ENCODE measurements around the gene LILRA1.
"Not testable (repeated sequence)": the region's sequence is repeated elsewhere in the genome, so short reads cannot be mapped to it uniquely, and the experiment has no call there.

The LILRA1 gene

GRCh38 chr19:54593445-54593844 lies at the start of gene LILRA1:
LILRA1 (plus strand) TSS chr19:54593632; CDS start chr19:54594245, 613 bp downstream.
- not testable (repeated sequence) for DNase-seq (ENCODE audit: low spot score)

GRCh38 chr19:54548806-54549205 lies 44.6 kb upstream of the LILRA1 start:
- no peak for DNase-seq (ENCODE audit: low spot score)

GRCh38 chr19:54549224-54549623 lies 44.2 kb upstream of the LILRA1 start:
- DNase-seq (ENCODE audit: low spot score): no peak

- no peak for DNase-seq (ENCODE audit: low spot score)
These were observed 42.1 kb upstream of the LILRA1 start for GRCh38 chr19:54551293-54551692.

DNA sequence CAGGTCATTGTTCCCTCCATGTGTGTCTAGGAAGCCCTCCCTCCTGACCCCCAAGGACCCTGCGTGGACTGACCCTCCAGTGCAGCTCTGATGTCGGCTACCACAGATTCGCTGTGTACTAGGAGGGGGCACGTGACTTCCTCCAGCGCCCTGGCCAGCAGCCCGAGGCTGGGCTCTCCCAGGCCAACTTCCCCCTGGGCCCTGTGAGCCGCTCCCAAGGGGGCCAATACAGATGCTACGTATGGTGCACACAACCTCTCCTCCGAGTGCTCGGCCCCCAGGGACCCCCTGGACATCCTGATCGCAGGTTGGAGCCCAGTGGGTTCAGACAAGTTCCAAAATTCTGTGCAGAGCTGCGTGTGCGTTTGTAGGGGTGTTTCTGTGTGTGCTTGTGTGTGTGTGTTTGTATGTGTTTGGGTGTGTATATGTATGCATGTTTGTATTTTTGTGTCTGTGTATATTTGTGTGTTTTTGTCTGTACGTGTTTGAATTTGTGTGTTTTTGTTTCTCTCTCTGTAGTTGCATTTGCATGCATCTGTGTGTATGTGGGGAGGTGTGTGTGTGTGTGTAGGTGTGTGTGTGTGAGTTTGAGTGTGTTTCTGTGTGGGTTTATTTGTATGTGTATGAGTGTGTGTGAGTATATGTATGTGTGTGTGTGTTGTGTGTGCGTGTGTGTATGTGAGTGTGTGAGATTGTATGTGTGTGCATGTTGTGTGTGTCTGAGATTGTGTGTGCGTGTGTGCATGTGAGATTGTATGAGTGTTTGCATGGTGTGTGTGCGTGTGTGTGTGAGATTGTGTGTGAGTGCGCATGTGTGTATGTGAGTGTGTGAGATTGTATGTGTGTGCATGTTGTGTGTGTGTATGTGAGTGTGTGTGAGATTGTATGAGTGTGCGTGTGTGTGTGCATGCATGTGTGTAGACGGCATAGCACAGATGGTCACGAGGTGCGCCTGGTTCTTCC lies 41.2 kb upstream of the LILRA1 start:
- no peak for DNase-seq (ENCODE audit: low spot score)

DNA sequence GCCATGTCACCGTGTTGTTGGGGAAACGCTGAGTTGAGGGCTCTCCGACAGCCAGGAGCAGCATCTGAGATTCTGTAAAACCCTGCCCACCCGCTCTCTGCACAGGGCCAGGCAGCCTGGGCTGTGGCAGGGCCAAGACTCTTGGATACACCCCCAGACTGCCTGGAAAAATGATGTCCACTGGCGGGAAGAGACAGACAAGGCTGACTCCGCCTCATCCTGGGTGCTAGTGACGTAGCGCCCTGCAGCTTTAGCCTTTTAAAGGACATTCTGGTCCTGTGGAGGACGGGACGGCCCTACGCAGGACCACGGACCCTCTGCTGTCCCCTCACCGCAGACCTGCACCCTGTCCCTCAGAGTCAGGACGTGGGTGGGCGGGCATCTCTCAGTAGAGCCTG lies 40.5 kb upstream of the LILRA1 start:
- DNase-seq (ENCODE audit: low spot score): no peak

DNA sequence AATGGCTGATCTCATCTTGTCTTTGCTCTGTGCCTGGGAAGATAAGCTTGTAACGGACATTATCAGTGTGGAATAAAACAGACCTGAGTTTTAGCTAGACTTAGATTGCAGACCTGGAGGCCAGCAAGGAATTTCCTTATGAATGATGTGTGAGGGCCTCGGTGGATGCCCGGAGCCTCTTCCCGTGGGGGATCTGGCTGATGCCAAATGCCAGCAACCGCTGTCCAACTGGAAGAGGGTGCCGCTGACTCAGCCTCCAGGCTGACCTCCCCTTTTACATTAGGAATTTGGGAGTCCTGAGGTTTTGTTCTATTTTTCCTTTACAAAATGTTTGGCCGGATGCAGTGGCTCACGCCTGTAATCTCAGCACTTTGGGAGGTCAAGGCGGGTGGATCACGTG lies 39.4 kb upstream of the LILRA1 start:
- DNase-seq (ENCODE audit: low spot score): no peak

DNA sequence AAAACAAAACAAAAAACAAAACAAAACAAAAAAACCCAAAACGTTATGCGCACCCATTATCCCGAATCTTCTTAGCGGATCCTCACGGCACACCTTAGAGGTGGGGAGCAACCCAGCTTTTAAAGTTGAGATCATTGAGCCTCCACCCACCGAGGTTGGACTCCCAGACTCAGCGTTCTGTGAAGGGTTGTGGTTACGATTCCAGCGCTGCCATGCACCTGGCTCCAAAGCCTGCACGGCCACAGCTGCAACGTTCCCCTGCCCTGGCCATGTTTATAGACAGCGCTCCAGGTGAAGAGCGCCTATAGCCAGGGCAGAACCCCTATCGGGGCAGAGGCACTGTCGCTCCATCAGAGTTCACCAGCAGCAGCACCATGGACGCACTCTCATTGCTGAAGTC lies 38.5 kb upstream of the LILRA1 start:
- DNase-seq (ENCODE audit: low spot score): no peak

GRCh38 chr19:54556194-54556593 lies 37.2 kb upstream of the LILRA1 start:
- no peak for DNase-seq (ENCODE audit: low spot score)

GRCh38 chr19:54558339-54558738 lies 35.1 kb upstream of the LILRA1 start:
- no peak for DNase-seq (ENCODE audit: low spot score)

DNA sequence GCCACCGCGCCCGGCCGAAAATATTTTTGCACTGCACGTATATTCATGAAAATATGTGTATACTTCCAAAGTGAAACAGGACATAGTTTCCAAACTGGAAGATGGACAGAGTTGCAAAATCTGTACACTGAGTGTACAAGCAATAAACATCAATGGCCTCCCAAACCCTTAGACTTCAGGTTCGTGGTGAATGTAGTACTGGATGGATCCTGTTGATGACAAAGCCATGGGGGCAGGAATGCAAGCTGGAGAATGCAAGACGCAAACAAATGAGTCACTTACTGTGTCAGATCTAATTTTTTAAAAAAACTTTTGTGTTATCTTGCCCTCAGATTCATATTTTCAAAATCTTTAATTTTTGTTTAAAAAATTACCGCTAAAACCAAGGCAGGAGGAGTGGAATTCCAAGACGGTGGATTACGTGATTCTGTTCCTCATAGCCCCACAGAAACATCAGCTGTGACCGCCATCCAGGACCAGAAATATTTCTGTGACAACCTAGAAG lies 32.5 kb upstream of the LILRA1 start:
- DNase-seq (ENCODE audit: low spot score): no peak

DNA sequence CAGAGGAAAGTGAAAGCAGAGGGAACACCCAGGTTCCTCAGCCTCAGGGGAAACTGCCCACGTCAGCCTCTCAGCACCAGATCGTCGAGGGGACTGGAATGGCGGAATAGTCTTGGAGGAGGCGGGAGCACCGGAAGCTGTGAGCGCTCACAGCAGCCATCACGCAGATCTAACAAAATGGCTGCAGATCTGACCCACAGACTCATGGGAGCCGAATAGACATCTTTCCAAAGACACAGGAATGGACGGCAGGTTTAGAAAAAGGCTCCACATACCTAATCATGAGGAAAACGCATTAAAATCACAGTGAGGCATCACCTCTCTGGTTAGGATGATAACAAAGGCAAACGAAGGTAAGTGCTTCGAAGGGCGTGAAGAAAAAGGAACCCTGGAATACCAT lies 31.6 kb upstream of the LILRA1 start:
- no peak for DNase-seq (ENCODE audit: low spot score)

- not testable (repeated sequence) for DNase-seq (ENCODE audit: low spot score)
These were observed 30.2 kb upstream of the LILRA1 start for GRCh38 chr19:54563206-54563605.

DNA sequence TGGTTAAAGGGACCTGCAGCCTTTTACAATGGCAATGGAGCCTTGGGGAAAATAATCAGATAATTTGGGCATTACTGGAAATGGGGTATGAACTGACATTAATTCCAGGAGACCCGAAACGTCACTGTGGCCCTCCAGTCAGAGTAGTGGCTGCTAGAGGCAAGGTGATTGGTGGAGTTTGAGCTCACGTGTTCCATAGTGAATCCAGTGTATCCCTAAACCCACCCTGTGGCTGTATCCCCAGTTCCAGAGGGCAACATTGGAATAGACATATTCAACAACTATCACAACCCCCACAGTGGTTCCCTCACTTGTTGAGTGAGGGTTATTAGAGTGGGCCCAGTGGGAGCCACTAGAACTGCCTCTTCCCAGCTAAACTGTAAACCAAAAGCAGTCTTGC lies 23.1 kb upstream of the LILRA1 start:
- no peak for DNase-seq (ENCODE audit: low spot score)

DNA sequence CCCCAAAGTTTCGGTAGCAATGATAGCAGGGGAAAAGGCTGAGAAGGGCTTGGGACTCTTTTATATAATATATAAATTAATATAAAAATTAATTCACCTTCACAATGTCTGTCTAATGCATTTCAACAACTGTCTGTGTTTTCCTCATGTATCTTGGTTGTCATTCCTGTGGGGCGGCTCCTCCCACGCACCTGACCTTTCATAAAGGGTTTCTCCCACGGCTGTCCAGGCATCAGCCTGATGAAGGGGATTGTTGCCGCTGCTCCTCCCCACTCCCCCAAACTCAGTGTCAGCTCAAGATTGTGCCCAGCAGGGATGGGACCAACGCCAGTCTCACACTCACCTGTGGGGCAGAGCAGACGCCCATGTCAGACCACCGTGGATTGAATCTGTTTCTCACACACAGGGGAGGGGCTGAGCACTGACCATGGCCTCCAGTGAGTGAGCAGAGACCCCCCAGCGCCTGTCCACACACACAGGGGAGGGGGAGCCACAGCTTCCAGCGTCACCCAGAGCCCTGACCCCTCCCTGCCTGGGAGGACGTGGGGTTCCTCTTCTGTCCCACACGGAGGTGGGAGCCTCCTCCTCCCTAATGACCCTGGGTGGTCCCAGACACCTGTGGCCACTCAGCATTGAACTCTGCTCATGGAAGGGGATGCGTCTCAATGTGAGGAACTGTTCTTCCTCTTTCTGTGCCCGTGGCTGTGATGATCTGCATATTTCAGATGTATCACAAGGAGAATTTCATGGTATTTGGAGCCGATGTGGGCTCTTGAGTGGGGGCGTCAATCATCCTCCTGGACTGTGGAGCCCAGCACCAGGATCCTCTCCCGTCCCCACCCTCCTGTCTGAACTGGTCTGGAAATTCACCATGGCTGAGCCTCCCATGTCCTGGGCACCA lies 21.5 kb upstream of the LILRA1 start:
- DNase-seq (ENCODE audit: low spot score): not testable (repeated sequence)

- no peak for DNase-seq (ENCODE audit: low spot score)
These were observed 20.6 kb upstream of the LILRA1 start for GRCh38 chr19:54572696-54573311.

DNA sequence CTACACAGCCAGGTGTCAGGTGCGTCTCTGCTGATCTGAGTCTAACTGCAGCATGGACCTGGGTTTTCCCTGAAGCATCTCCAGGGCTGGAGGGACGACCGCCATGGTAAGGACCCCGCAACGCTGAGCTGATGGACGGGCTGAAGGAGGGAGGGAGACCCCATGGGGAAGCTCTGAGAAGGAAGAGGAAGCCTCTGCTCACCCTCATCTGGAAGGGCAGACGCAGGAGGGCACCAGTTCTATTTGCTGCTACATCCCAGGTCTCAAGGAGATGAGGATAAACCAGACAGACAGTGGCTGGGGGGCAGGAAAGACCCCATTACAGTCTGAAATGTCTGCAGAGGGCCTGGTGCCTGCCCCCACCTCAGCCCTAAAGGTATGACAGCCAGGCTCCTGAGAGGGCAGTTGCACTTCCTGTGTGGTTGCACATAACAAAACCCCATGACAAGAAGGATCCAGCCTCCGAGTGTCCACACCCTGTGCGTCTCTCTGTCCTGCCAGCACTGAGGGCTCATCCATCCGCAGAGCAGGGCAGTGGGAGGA lies 20.0 kb upstream of the LILRA1 start, which contains the start of gene LILRA2:
Gene LILRA2 (plus strand): TSS at position 461 of the 543 bp plus-strand sequence. CDS start 89 bp downstream, outside the sequence.
- no peak for DNase-seq (ENCODE audit: low spot score)

DNA sequence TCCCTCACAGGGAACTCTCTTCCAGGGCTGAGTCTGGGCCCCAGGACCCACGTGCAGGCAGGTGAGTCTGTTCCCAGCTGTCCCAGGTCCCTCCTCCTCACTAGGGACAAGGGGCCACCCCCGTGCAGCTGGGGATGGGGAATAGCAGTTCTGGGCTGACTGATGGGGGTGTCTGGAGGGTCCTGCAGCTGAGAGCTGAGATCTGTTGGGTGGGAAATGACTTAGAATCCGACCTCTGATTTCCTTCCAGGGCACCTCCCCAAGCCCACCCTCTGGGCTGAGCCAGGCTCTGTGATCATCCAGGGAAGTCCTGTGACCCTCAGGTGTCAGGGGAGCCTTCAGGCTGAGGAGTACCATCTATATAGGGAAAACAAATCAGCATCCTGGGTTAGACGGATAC lies 19.4 kb upstream of the LILRA1 start:
- DNase-seq (ENCODE audit: low spot score): no peak

DNA sequence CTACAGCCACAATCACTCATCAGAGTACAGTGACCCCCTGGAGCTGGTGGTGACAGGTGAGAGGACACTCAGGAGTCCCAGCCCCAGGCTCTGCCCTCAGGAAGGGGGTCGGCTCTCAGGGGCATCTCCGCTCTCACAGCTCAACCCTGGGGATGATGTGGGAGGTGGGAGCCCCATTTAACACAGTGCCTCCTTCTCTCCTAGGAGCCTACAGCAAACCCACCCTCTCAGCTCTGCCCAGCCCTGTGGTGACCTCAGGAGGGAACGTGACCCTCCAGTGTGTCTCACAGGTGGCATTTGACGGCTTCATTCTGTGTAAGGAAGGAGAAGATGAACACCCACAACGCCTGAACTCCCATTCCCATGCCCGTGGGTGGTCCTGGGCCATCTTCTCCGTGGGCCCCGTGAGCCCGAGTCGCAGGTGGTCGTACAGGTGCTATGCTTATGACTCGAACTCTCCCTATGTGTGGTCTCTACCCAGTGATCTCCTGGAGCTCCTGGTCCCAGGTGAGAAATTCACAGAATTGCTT lies 18.8 kb upstream of the LILRA1 start:
- no peak for DNase-seq (ENCODE audit: low spot score)

GRCh38 chr19:54575205-54575604 lies 18.2 kb upstream of the LILRA1 start:
- not testable (repeated sequence) for DNase-seq (ENCODE audit: low spot score)

GRCh38 chr19:54576411-54576976 lies 16.9 kb upstream of the LILRA1 start:
- DNase-seq (ENCODE audit: low spot score): no peak
